SK-N-SH (cell line): Measurements from ENCODE around the gene MISFA. TPM values are rescaled to one million over a fixed set of nuclear protein-coding genes. Genes with fewer than 3 reads are reported as not detected.

ENCODE experiments used
- CTCF ChIA-PET: fragments of 300-600, 350-600 bp; formaldehyde crosslinking; extraction: SDS; loops from one replicate; lab custom pipeline; 2021; lab: Yijun Ruan, JAX
- POLR2A ChIA-PET: fragments of 350-600 bp; sonication (Branson Sonifier 250); formaldehyde crosslinking; extraction: SDS; loops from one replicate; lab custom pipeline; 2020; ENCODE audit warnings: antibody characterized with exemption, inconsistent platforms; lab: Yijun Ruan, JAX
- DNase-seq: peaks from one replicate; pipeline ENCODE4 v3.0.0; 2012
- H2AFZ ChIP-seq: fragments of 200-600 bp; sonication (generic); 2 replicates; pipeline ENCODE4 v1.8.1; 2016; ENCODE audit warnings: antibody characterized with exemption, mild to moderate bottlenecking, low read depth
- H3F3A ChIP-seq: fragments of 200-600 bp; sonication (generic); replicated peaks from 2 replicates; pipeline ENCODE3; 2016; ENCODE audit warnings: antibody characterized with exemption, mild to moderate bottlenecking; ENCODE audit not compliant: insufficient read depth
- H3K27ac ChIP-seq, 2 experiments: fragments of 200-500 bp in 1 of 2; fragments of 200-600 bp in 1 of 2; sonication (Bioruptor generic) in 1 of 2; sonication (generic), shearing (Covaris generic) in 1 of 2; 2 replicates each; pipeline versions ENCODE4 v1.5.1 to v1.6.1; 2014 to 2016; ENCODE audit warnings: low read depth in 2 of 2, inconsistent platforms in 1 of 2, low read length in 1 of 2, mild to moderate bottlenecking in 1 of 2, mixed read lengths in 1 of 2
- H3K27me3 ChIP-seq: fragments of 200-600 bp; sonication (generic), shearing (Covaris generic); 2 replicates; pipeline ENCODE4 v1.6.1; 2016; ENCODE audit warnings: mixed run types; ENCODE audit not compliant: insufficient read depth
- H3K36me3 ChIP-seq, 2 experiments: fragments of 200-500 bp in 1 of 2; fragments of 200-600 bp in 1 of 2; sonication (Bioruptor generic) in 1 of 2; sonication (generic) in 1 of 2; replicated peaks in 1 of 2; 2 replicates each; pipeline versions ENCODE3 to v1.5.1; 2014 to 2016; ENCODE audit warnings: low read length in 1 of 2, mild to moderate bottlenecking in 1 of 2; ENCODE audit not compliant: insufficient read depth in 2 of 2, control insufficient read depth in 1 of 2
- H3K4me1 ChIP-seq, 2 experiments: fragments of 200-500 bp in 1 of 2; fragments of 200-600 bp in 1 of 2; sonication (Bioruptor generic) in 1 of 2; sonication (generic), shearing (Covaris generic) in 1 of 2; 2 replicates each; pipeline versions ENCODE4 v1.5.1 to v1.6.1; 2014 to 2016; ENCODE audit warnings: low read depth in 1 of 2, low read length in 1 of 2, mixed run types in 1 of 2; ENCODE audit not compliant: insufficient read depth in 2 of 2, control insufficient read depth in 1 of 2
- H3K4me2 ChIP-seq: fragments of 200-600 bp; sonication (generic), shearing (Covaris generic); 2 replicates; pipeline ENCODE4 v1.6.1; 2017; ENCODE audit warnings: mixed run types
- H3K4me3 ChIP-seq, 2 experiments: fragments of 200-500 bp in 1 of 2; fragments of 200-600 bp in 1 of 2; sonication (Bioruptor generic) in 1 of 2; sonication (generic), shearing (Covaris generic) in 1 of 2; 2 replicates each; pipeline versions ENCODE4 v1.5.1 to v1.8.1; 2014 to 2016; ENCODE audit warnings: low read depth in 2 of 2, inconsistent platforms in 1 of 2, low read length in 1 of 2, mild to moderate bottlenecking in 1 of 2, mixed read lengths in 1 of 2, moderate library complexity in 1 of 2
- H3K79me2 ChIP-seq: fragments of 200-600 bp; sonication (generic); 2 replicates; pipeline ENCODE4 v1.8.1; 2017; ENCODE audit warnings: mild to moderate bottlenecking; ENCODE audit not compliant: insufficient read depth
- H3K9ac ChIP-seq: fragments of 200-600 bp; sonication (generic); 2 replicates; pipeline ENCODE4 v1.6.1; 2017; ENCODE audit warnings: mixed run types
- H3K9me2 ChIP-seq: fragments of 200-600 bp; sonication (generic); 2 replicates; pipeline ENCODE4 v1.6.1; 2017; ENCODE audit warnings: mixed run types
- H3K9me3 ChIP-seq: fragments of 200-600 bp; sonication (generic); 2 replicates; pipeline ENCODE4 v1.6.1; 2017; ENCODE audit warnings: mixed run types, mild to moderate bottlenecking, moderate library complexity
- H4K20me1 ChIP-seq: fragments of 200-600 bp; sonication (generic); 2 replicates; pipeline ENCODE4 v1.6.1; 2017; ENCODE audit warnings: mild to moderate bottlenecking, mixed run types; ENCODE audit not compliant: insufficient read depth
- CHD2 ChIP-seq: fragments of 150-350 bp; IDR thresholded peaks from 2 replicates; pipeline ENCODE4 v1.6.1; 2018; ENCODE audit warnings: low read length; ENCODE audit not compliant: partially characterized antibody
- EZH2phosphoT487 ChIP-seq: fragments of 200-600 bp; sonication (generic); IDR thresholded peaks from 2 replicates; pipeline ENCODE4 v1.6.1; 2017; ENCODE audit warnings: low read depth, mixed run types, mild to moderate bottlenecking, antibody characterized with exemption, moderate library complexity, borderline replicate concordance
- FOSL2 ChIP-seq: IDR thresholded peaks from 2 replicates; pipeline ENCODE4 v1.4.0; 2012; ENCODE audit warnings: low read depth, mild to moderate bottlenecking, moderate library complexity, borderline replicate concordance
- FOXJ3 ChIP-seq: sonication (generic); formaldehyde crosslinking; IDR thresholded peaks from 2 replicates; pipeline ENCODE4 v1.5.1; 2020; ENCODE audit warnings: mild to moderate bottlenecking, missing genetic modification reagents
- MEF2A ChIP-seq: IDR thresholded peaks from 2 replicates; pipeline ENCODE4 v1.4.0; 2012; ENCODE audit warnings: low read depth, borderline replicate concordance
- MXI1 ChIP-seq: IDR thresholded peaks from 2 replicates; pipeline ENCODE4 v1.6.1; 2012; ENCODE audit warnings: mild to moderate bottlenecking, low read depth, low read length, improper control_type of control experiment
- POLR2AphosphoS5 ChIP-seq: IDR thresholded peaks from 2 replicates; pipeline ENCODE4 v1.6.1; 2012; ENCODE audit warnings: low read depth, low read length
- RFX5 ChIP-seq: IDR thresholded peaks from 2 replicates; pipeline ENCODE4 v1.6.1; 2012; ENCODE audit warnings: mild to moderate bottlenecking, improper control_type of control experiment, low read length
- RXRA ChIP-seq: IDR thresholded peaks from 2 replicates; pipeline ENCODE4 v1.4.0; 2012; ENCODE audit warnings: low read depth, mild to moderate bottlenecking, borderline replicate concordance
- SIN3A ChIP-seq: IDR thresholded peaks from 2 replicates; pipeline ENCODE4 v1.6.1; 2012; ENCODE audit warnings: low read depth, mild to moderate bottlenecking, low read length, moderate library complexity, borderline replicate concordance
- SMC3 ChIP-seq: IDR thresholded peaks from 2 replicates; pipeline ENCODE4 v1.6.1; 2012; ENCODE audit warnings: low read depth, low read length, improper control_type of control experiment
- TCF12 ChIP-seq: IDR thresholded peaks from 2 replicates; pipeline ENCODE4 v1.4.0; 2012
- TEAD4 ChIP-seq: IDR thresholded peaks from 2 replicates; pipeline ENCODE4 v1.4.0; 2012; ENCODE audit warnings: mild to moderate bottlenecking, borderline replicate concordance; ENCODE audit not compliant: insufficient read depth
- WGBS: methylation state at CpG from one replicate; pipeline ENCODE4 v1.1.6; 2017; ENCODE audit warnings: low lambda C conversion rate; 5-methylcytosine and 5-hydroxymethylcytosine counted together
- polyA plus RNA-seq, 3 experiments: library from polyadenylated mRNA; depleted of rRNA; stranded (reverse); fragments of >200 nt; gene quantifications; 2 replicates each; pipeline ENCODE4 v1.2.3, GENCODE V29; 2012
- TF ChIP-seq, protein P1 (sequence below): fragments of 150-350 bp; IDR thresholded peaks from 2 replicates; pipeline ENCODE4 v1.6.1; 2016; ENCODE audit warnings: mild to moderate bottlenecking, low read depth, low read length
- TF ChIP-seq, protein P2 (sequence below): IDR thresholded peaks from 2 replicates; pipeline ENCODE4 v1.4.0; 2012; ENCODE audit warnings: low read depth, borderline replicate concordance
- TF ChIP-seq, protein P3 (sequence below): IDR thresholded peaks from 2 replicates; pipeline ENCODE4 v1.6.1; 2012; ENCODE audit warnings: mild to moderate bottlenecking, low read depth, low read length, moderate library complexity

MISFA gene
- polyA plus RNA-seq, 1 of the 3 experiments (the other 2 are of a cell fraction): 2.4 TPM

DNA sequence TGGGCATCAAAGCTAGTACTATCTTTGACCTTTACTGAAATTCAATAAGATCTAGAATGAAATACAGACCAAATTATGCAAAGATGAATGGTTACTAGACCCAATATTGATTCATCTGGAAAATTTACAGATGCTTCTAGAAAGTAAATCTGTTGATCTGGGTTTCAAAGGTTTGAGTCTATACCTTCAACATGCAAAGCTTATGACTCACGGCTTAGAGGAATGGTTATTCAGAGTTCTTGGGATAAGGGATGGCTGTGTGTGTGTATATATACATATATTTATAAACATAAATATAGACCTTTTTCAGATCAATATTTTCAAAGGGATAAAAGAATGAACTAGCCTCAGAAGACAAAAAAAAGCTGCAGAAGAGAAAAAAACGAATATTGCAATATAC is 33.3 kb downstream of the MISFA start:
- Histone ChIP-seq H3K9me3 (no peaks in the 10 kb centered on the region), H4K20me1 (peaks cover 37% of the 10 kb centered on the region), H3K79me2 (peaks cover 63% of the 10 kb centered on the region), H3F3A (no peaks in the 10 kb centered on the region), H3K9me2 (no peaks in the 10 kb centered on the region), H3K27ac (peak overlapping the region; percentile 69 to 93; a peak in 2 of 4 replicates), H3K4me1 (peaks cover 8 to 9% of the 10 kb centered on the region in 2 experiments; a peak in 3 of 4 replicates), H3K4me3 (peak overlapping the region; percentile 85 to 98), H3K27me3 (no peaks in the 10 kb centered on the region), H3K36me3 (no peaks in the 10 kb centered on the region), H3K9ac (peak overlapping the region; percentile 91), H2AFZ (no peak overlapping the region), H3K4me2 (peak overlapping the region; percentile 84)
- ChIA-PET CTCF (interaction anchor here (1.0 to 3.8 kb wide), 4 partner anchors 10 to 143 kb away, joined by 3 to 14 read pairs (median 3); no protein-coding TSS in a partner anchor), POLR2A (interaction anchor here (0.7 kb wide), 1 partner anchor 46 kb away, joined by 3 read pairs; no protein-coding TSS in a partner anchor)
- TF ChIP-seq POLR2AphosphoS5 (no peak), MXI1 (no peak), FOSL2 (no peak), TEAD4 (no peak), SMC3 (no peak), RFX5 (no peak), RXRA (no peak), MEF2A (no peak), TCF12 (no peak), FOXJ3 (no peak), SIN3A (no peak), CHD2 (no peak), EZH2phosphoT487 (no peak)
- TF ChIP-seq, protein P1, sequence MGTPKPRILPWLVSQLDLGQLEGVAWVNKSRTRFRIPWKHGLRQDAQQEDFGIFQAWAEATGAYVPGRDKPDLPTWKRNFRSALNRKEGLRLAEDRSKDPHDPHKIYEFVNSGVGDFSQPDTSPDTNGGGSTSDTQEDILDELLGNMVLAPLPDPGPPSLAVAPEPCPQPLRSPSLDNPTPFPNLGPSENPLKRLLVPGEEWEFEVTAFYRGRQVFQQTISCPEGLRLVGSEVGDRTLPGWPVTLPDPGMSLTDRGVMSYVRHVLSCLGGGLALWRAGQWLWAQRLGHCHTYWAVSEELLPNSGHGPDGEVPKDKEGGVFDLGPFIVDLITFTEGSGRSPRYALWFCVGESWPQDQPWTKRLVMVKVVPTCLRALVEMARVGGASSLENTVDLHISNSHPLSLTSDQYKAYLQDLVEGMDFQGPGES: no peak
- TF ChIP-seq, protein P2, sequence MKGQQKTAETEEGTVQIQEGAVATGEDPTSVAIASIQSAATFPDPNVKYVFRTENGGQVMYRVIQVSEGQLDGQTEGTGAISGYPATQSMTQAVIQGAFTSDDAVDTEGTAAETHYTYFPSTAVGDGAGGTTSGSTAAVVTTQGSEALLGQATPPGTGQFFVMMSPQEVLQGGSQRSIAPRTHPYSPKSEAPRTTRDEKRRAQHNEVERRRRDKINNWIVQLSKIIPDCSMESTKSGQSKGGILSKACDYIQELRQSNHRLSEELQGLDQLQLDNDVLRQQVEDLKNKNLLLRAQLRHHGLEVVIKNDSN: no peak
- TF ChIP-seq, protein P3, sequence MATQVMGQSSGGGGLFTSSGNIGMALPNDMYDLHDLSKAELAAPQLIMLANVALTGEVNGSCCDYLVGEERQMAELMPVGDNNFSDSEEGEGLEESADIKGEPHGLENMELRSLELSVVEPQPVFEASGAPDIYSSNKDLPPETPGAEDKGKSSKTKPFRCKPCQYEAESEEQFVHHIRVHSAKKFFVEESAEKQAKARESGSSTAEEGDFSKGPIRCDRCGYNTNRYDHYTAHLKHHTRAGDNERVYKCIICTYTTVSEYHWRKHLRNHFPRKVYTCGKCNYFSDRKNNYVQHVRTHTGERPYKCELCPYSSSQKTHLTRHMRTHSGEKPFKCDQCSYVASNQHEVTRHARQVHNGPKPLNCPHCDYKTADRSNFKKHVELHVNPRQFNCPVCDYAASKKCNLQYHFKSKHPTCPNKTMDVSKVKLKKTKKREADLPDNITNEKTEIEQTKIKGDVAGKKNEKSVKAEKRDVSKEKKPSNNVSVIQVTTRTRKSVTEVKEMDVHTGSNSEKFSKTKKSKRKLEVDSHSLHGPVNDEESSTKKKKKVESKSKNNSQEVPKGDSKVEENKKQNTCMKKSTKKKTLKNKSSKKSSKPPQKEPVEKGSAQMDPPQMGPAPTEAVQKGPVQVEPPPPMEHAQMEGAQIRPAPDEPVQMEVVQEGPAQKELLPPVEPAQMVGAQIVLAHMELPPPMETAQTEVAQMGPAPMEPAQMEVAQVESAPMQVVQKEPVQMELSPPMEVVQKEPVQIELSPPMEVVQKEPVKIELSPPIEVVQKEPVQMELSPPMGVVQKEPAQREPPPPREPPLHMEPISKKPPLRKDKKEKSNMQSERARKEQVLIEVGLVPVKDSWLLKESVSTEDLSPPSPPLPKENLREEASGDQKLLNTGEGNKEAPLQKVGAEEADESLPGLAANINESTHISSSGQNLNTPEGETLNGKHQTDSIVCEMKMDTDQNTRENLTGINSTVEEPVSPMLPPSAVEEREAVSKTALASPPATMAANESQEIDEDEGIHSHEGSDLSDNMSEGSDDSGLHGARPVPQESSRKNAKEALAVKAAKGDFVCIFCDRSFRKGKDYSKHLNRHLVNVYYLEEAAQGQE: no peak
- 12% methylated on average over 2 of the region's 2 CpGs for WGBS
- DNase-seq: no peak
